GM12878 (cell line): ENCODE measurements around the gene ECPAS. TPM values are rescaled to one million over a fixed set of nuclear protein-coding genes. Genes with fewer than 3 reads are reported as not detected.

Source experiments
- ATAC-seq: fragments of 200-7000 bp; cut with Tn5 transposase; 3 replicates; pipeline ENCODE4 v1.9.1; 2020; ENCODE audit warnings: mild to moderate bottlenecking, moderate library complexity
- BruUV-seq: library from RNA; stranded (reverse); fragments of 400-500 nt; replicated peaks from 2 replicates; lab custom pipeline; 2021; lab: Mats Ljungman, UMichigan
- CTCF ChIA-PET: fragments of 300-600 bp; sonication (Branson Sonifier 250); formaldehyde crosslinking; extraction: SDS; loops from one replicate; lab custom pipeline; 2021; ENCODE audit warnings: inconsistent platforms; lab: Yijun Ruan, JAX
- POLR2A ChIA-PET: fragments of 350-600 bp; formaldehyde crosslinking; extraction: SDS; loops from one replicate; lab custom pipeline; 2021; ENCODE audit warnings: inconsistent platforms; lab: Charles Lee
- RAD21 ChIA-PET: fragments of 300-600 bp; sonication (Branson Sonifier 250); formaldehyde crosslinking; loops from one replicate; lab custom pipeline; 2023; ENCODE audit warnings: antibody characterized with exemption; ENCODE audit not compliant: unreplicated experiment; lab: Charles Lee
- SMC1A ChIA-PET: fragments of 300-600 bp; sonication (Branson Sonifier 250); formaldehyde crosslinking; loops from one replicate; lab custom pipeline; 2023; ENCODE audit not compliant: unreplicated experiment, uncharacterized antibody; lab: Charles Lee
- DNase-seq: peaks from one replicate; pipeline ENCODE4 v3.0.0-alpha.2; 2011; ENCODE audit warnings: low read depth, low spot score
- FAIRE-seq: peaks from 3 replicates; lab custom pipeline; 2011; peaks lifted over from hg19 to GRCh38; lab: Jason Lieb, UNC
- H2AFZ ChIP-seq: 2 replicates; pipeline ENCODE4 v1.6.0; 2011; ENCODE audit warnings: low read depth, low read length, control low read depth; ENCODE audit not compliant: control insufficient read depth
- H3K27ac ChIP-seq: 2 replicates; pipeline ENCODE4 v1.5.1; 2011; ENCODE audit warnings: control low read depth; ENCODE audit not compliant: control insufficient read depth, insufficient read depth
- H3K27me3 ChIP-seq, 2 experiments: replicated peaks in 1 of 2; 2 replicates each; pipeline versions ENCODE4 v1.6.0 to v1.6.1; 2011; ENCODE audit warnings: low read length in 1 of 2; ENCODE audit not compliant: control insufficient read depth in 2 of 2, insufficient read depth in 2 of 2
- H3K36me3 ChIP-seq, 2 experiments: 2 replicates each; pipeline ENCODE4 v1.5.1; 2011; ENCODE audit warnings: low read length in 1 of 2; ENCODE audit not compliant: control insufficient read depth in 2 of 2, insufficient read depth in 2 of 2
- H3K4me1 ChIP-seq: 2 replicates; pipeline ENCODE4 v1.6.1; 2011; ENCODE audit warnings: mild to moderate bottlenecking, low read length, moderate library complexity, mixed read lengths; ENCODE audit not compliant: control insufficient read depth, insufficient read depth
- H3K4me2 ChIP-seq: 2 replicates; pipeline ENCODE4 v1.6.0; 2011; ENCODE audit warnings: control low read depth; ENCODE audit not compliant: control insufficient read depth, insufficient read depth
- H3K4me3 ChIP-seq: fragments of 200-600 bp; sonication (generic); 2 replicates; pipeline ENCODE4 v1.5.1; 2016
- H3K79me2 ChIP-seq: 2 replicates; pipeline ENCODE4 v1.6.0; 2011; ENCODE audit warnings: low read length; ENCODE audit not compliant: control insufficient read depth, insufficient read depth
- H3K9ac ChIP-seq: 2 replicates; pipeline ENCODE4 v1.8.0; 2011; ENCODE audit warnings: low read length, control low read depth, mixed read lengths; ENCODE audit not compliant: control insufficient read depth, insufficient read depth
- H3K9me3 ChIP-seq: replicated peaks from 3 replicates; pipeline ENCODE4 v1.5.1; 2011; ENCODE audit warnings: mild to moderate bottlenecking, low read length; ENCODE audit not compliant: control insufficient read depth, insufficient read depth
- H4K20me1 ChIP-seq: 2 replicates; pipeline ENCODE4 v1.6.0; 2011; ENCODE audit not compliant: control insufficient read depth, insufficient read depth
- EED ChIP-seq: sonication (generic); IDR thresholded peaks from 2 replicates; pipeline ENCODE4 v1.6.1; 2016; ENCODE audit warnings: antibody characterized with exemption, low read depth
- SMAD1 ChIP-seq: fragments of 450-650 bp; IDR thresholded peaks from 2 replicates; pipeline ENCODE4 v1.6.1; 2018; ENCODE audit warnings: mild to moderate bottlenecking, low read depth; ENCODE audit not compliant: partially characterized antibody
- SUZ12 ChIP-seq: fragments of 200-600 bp; sonication (generic); IDR thresholded peaks from one replicate; pipeline ENCODE4 v1.6.1; 2018; ENCODE audit warnings: antibody characterized with exemption, mild to moderate bottlenecking; ENCODE audit not compliant: unreplicated experiment
- WGBS: methylation state at CpG from one replicate; pipeline ENCODE4 v1.1.6; 2016; ENCODE audit warnings: low lambda C conversion rate; ENCODE audit not compliant: insufficient replicate concordance, insufficient coverage; ENCODE audit errors: missing lambda C conversion rate; 5-methylcytosine and 5-hydroxymethylcytosine counted together
- in situ Hi-C: fragments of 300-500 bp; cut with MboI; formaldehyde crosslinking; loops from 9 replicates; pipeline ENCODE4 v1.14.3; 2018; ENCODE audit warnings: mixed read lengths
- intact Hi-C: fragments of 100-400 bp; cut with micrococcal nuclease; formaldehyde crosslinking; loops from one replicate; pipeline ENCODE4 v1.14.2; 2022; ENCODE audit not compliant: unreplicated experiment
- polyA plus RNA-seq, 11 experiments: library from polyadenylated mRNA; depleted of rRNA in 4 of 11; unstranded in 6 of 11; stranded (reverse) in 5 of 11; fragments of >200 nt; fragmentation: Nextera tagmentation in 4 of 11; fragmentation: Illumina TruSeq in 1 of 11; extraction: Ambion mirVana in 4 of 11; extraction: Trizol in 1 of 11; gene quantifications; 1 replicate in 1 of 11; 2 replicates in 10 of 11; pipeline versions ENCODE4 v1.2.1 to v1.2.3, GENCODE V29; 2011 to 2016; ENCODE audit warnings: inconsistent platforms in 2 of 11, missing spikeins in 2 of 11, low read depth in 1 of 11
- total RNA-seq, 4 experiments: library from RNA; depleted of rRNA in 3 of 4; stranded (reverse); fragments of >200 nt in 3 of 4; fragmentation: Illumina TruSeq in 1 of 4; extraction: Trizol in 1 of 4; gene quantifications; 2 replicates each; pipeline versions ENCODE4 v1.2.1 to v1.2.3, GENCODE V29; 2013 to 2021
- TF ChIP-seq, protein P1 (sequence below): fragments of 450-650 bp; IDR thresholded peaks from 2 replicates; pipeline ENCODE4 v1.6.1; 2017; ENCODE audit warnings: mild to moderate bottlenecking, moderate library complexity

ECPAS gene
- total and polyA plus RNA-seq, 10 of the 15 experiments (the other 5 are each of a cell fraction or from before 2014, with no cell fraction given), result 11.2 to 69.8 (median 50.1) TPM

DNA sequence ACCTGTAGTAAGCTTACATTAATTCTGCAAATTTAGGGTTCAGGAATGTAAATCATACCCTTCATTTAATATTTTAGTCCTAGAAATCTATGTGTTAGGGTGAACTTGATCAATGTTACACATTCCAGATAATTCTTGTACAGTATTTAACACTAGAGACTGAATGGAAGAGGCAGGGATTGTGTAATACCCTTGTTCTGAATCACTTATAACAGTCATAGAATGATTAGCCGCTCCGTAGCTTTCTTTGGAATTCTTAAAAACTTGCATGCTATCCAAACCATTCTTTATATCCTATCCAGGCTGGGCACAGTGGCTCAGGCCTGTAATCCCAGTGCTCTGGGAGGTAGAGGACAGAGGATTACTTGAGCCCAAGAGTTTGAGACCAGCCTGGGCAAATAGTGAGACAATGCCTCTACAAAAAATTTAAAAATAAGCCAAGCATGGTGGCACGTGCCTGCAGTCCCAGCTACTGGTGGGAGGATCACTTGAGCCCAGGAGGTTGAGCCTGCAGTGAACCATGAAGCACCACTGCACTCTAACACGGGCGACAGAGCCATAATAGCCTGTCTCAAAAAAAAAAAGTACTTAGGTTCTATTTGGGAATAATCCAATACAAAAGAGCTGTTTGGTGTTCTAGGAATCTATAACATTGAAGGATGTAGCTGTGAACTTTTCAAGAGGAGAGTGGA, 49.1 kb upstream of the ECPAS start (continued):
- TF ChIP-seq, protein P1, sequence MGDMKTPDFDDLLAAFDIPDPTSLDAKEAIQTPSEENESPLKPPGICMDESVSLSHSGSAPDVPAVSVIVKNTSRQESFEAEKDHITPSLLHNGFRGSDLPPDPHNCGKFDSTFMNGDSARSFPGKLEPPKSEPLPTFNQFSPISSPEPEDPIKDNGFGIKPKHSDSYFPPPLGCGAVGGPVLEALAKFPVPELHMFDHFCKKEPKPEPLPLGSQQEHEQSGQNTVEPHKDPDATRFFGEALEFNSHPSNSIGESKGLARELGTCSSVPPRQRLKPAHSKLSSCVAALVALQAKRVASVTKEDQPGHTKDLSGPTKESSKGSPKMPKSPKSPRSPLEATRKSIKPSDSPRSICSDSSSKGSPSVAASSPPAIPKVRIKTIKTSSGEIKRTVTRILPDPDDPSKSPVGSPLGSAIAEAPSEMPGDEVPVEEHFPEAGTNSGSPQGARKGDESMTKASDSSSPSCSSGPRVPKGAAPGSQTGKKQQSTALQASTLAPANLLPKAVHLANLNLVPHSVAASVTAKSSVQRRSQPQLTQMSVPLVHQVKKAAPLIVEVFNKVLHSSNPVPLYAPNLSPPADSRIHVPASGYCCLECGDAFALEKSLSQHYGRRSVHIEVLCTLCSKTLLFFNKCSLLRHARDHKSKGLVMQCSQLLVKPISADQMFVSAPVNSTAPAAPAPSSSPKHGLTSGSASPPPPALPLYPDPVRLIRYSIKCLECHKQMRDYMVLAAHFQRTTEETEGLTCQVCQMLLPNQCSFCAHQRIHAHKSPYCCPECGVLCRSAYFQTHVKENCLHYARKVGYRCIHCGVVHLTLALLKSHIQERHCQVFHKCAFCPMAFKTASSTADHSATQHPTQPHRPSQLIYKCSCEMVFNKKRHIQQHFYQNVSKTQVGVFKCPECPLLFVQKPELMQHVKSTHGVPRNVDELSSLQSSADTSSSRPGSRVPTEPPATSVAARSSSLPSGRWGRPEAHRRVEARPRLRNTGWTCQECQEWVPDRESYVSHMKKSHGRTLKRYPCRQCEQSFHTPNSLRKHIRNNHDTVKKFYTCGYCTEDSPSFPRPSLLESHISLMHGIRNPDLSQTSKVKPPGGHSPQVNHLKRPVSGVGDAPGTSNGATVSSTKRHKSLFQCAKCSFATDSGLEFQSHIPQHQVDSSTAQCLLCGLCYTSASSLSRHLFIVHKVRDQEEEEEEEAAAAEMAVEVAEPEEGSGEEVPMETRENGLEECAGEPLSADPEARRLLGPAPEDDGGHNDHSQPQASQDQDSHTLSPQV, result no peak

DNA sequence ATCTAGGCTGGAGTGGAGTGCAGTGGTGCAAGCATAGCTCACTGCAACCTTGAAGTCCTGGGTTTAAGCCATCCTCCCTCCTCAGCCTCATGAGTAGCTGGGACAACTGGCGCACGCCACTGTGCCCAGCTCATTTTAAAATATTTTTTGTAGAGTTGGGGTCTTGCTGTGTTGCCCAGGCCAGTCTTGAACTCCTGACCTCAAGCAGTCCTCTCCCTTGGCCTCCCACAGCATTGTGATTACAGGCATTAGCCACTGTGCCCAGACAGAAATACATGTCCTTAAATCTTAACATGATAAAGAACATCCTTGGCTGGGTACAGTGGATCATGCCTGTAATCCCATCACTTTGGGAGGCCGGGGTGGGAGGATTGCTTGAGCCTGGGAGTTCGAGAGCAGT, 47.5 kb upstream of the ECPAS start:
- Histone ChIP-seq H3K27me3 (no peaks in the 10 kb centered on the region), H3K4me1 (no peaks in the 10 kb centered on the region), H3K36me3 (no peaks in the 10 kb centered on the region), H3K9ac (no peak overlapping the region), H3K4me3 (no peak overlapping the region), H3K27ac (no peak overlapping the region), H4K20me1 (no peaks in the 10 kb centered on the region), H3K79me2 (no peaks in the 10 kb centered on the region), H3K4me2 (no peak overlapping the region), H3K9me3 (no peaks in the 10 kb centered on the region; the same call in 1 of the 3 replicates)
- POLR2A ChIA-PET, result no interaction called here
- CTCF ChIA-PET, result no interaction called here
- ATAC-seq (no peak), DNase-seq (no peak)
- in situ Hi-C loops, result no loop called here
- BruUV-seq, result no TSS peak
- SMC1A ChIA-PET, result no interaction called here
- TF ChIP-seq SUZ12 (no peak), EED (no peak), SMAD1 (no peak)
- TF ChIP-seq, all 136 proteins: peak for 0
- no peak overlapping the region for H2AFZ ChIP-seq
- intact Hi-C loops, result no loop called here
- FAIRE-seq, result no peak
- 56% methylated on average over 4 of the region's 4 CpGs for WGBS
- RAD21 ChIA-PET, result no interaction called here
